Measurements from ENCODE around the gene CDK5. TPM values are rescaled to one million over a fixed set of nuclear protein-coding genes. Genes with fewer than 3 reads are reported as not detected.

Gene CDK5
- total and polyA plus RNA-seq, 9 of the 15 experiments (the other 6 are each of a cell fraction or from before 2014, with no cell fraction given), result 3.2 to 38.0 (median 27.5) TPM

GRCh38 chr7:151083071-151083823 is 25.6 kb upstream of the CDK5 start, which contains the start of gene TMUB1 (continued):
- TF ChIP-seq ZNF23 (CRISPR knock-in tag; IDR thresholded peaks at IDR 0.05) (no peak), ETS1 (conservative IDR thresholded peaks at IDR 0.05; ENCODE audit: control insufficient read depth, low read depth, low read length) (peak; percentile 97), ZBED1 (IDR thresholded peaks at IDR 0.05) (no peak), RNF2 (IDR thresholded peaks at IDR 0.05) (no peak), PCBP1 (IDR thresholded peaks at IDR 0.05; ENCODE audit: low read depth, low read length, poor library complexity, severe bottlenecking) (peak; percentile 27), CGGBP1 (CRISPR knock-in tag; IDR thresholded peaks at IDR 0.05) (0 out of 2 replicates have a peak, but pooled peaks have one; percentile 19), BCL6 (CRISPR knock-in tag; IDR thresholded peaks at IDR 0.05) (no peak), ATF1 (CRISPR knock-in tag; IDR thresholded peaks at IDR 0.05) (0 out of 2 replicates have a peak, but pooled peaks have one; percentile 5), ATF1 (tag; IDR thresholded peaks at IDR 0.05) (peak; percentile 95), POLR2AphosphoS5 (IDR thresholded peaks at IDR 0.05; ENCODE audit: control insufficient read depth, insufficient read depth, low read depth, low read length) (peak; percentile 20; the same call in 1 of the 2 replicates), TEAD1 (CRISPR knock-in tag; IDR thresholded peaks at IDR 0.05) (peak in 1 of 2 experiments; percentile 32; a peak in 1 of 4 replicates), SMARCE1 (IDR thresholded peaks at IDR 0.05) (no peak), CEBPG (CRISPR knock-in tag; IDR thresholded peaks at IDR 0.05) (no peak), CEBPG (tag; conservative IDR thresholded peaks at IDR 0.05 in 1 of 2, IDR thresholded peaks at IDR 0.05 in 1 of 2) (peak in 1 of 2 experiments; percentile 43; a peak in 2 of 4 replicates), ATF7 (IDR thresholded peaks at IDR 0.05) (peak; percentile 84), MAX (CRISPR knock-in tag; IDR thresholded peaks at IDR 0.05) (peak; percentile 83), BCOR (IDR thresholded peaks at IDR 0.05) (0 out of 2 replicates have a peak, but pooled peaks have one; percentile 4), HDAC1 (IDR thresholded peaks at IDR 0.05) (peak in 1 of 2 experiments; percentile 87; a peak in 2 of 4 replicates), MAZ (CRISPR knock-in tag; conservative IDR thresholded peaks at IDR 0.05 in 1 of 2, IDR thresholded peaks at IDR 0.05 in 1 of 2) (peak; percentile 77 to 96)
- TF ChIP-seq, protein P1, sequence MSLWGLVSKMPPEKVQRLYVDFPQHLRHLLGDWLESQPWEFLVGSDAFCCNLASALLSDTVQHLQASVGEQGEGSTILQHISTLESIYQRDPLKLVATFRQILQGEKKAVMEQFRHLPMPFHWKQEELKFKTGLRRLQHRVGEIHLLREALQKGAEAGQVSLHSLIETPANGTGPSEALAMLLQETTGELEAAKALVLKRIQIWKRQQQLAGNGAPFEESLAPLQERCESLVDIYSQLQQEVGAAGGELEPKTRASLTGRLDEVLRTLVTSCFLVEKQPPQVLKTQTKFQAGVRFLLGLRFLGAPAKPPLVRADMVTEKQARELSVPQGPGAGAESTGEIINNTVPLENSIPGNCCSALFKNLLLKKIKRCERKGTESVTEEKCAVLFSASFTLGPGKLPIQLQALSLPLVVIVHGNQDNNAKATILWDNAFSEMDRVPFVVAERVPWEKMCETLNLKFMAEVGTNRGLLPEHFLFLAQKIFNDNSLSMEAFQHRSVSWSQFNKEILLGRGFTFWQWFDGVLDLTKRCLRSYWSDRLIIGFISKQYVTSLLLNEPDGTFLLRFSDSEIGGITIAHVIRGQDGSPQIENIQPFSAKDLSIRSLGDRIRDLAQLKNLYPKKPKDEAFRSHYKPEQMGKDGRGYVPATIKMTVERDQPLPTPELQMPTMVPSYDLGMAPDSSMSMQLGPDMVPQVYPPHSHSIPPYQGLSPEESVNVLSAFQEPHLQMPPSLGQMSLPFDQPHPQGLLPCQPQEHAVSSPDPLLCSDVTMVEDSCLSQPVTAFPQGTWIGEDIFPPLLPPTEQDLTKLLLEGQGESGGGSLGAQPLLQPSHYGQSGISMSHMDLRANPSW (CRISPR knock-in tag; IDR thresholded peaks at IDR 0.05), result 0 out of 2 replicates have a peak, but pooled peaks have one; percentile 83
- TF ChIP-seq, protein P2, sequence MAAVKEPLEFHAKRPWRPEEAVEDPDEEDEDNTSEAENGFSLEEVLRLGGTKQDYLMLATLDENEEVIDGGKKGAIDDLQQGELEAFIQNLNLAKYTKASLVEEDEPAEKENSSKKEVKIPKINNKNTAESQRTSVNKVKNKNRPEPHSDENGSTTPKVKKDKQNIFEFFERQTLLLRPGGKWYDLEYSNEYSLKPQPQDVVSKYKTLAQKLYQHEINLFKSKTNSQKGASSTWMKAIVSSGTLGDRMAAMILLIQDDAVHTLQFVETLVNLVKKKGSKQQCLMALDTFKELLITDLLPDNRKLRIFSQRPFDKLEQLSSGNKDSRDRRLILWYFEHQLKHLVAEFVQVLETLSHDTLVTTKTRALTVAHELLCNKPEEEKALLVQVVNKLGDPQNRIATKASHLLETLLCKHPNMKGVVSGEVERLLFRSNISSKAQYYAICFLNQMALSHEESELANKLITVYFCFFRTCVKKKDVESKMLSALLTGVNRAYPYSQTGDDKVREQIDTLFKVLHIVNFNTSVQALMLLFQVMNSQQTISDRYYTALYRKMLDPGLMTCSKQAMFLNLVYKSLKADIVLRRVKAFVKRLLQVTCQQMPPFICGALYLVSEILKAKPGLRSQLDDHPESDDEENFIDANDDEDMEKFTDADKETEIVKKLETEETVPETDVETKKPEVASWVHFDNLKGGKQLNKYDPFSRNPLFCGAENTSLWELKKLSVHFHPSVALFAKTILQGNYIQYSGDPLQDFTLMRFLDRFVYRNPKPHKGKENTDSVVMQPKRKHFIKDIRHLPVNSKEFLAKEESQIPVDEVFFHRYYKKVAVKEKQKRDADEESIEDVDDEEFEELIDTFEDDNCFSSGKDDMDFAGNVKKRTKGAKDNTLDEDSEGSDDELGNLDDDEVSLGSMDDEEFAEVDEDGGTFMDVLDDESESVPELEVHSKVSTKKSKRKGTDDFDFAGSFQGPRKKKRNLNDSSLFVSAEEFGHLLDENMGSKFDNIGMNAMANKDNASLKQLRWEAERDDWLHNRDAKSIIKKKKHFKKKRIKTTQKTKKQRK (IDR thresholded peaks at IDR 0.05; ENCODE audit: borderline replicate concordance, low read depth, low read length), result no peak

All from K562 (cell line).